Measurements from ENCODE around the gene CACNA1G. TPM values are rescaled to one million over a fixed set of nuclear protein-coding genes. Genes with fewer than 3 reads are reported as not detected.
A peak's percentile ranks its signal among the peaks of the same experiment; 100 is the strongest.

Gene CACNA1G
- total RNA-seq, 1 donor from 2014 or later = 1.1 TPM

DNA sequence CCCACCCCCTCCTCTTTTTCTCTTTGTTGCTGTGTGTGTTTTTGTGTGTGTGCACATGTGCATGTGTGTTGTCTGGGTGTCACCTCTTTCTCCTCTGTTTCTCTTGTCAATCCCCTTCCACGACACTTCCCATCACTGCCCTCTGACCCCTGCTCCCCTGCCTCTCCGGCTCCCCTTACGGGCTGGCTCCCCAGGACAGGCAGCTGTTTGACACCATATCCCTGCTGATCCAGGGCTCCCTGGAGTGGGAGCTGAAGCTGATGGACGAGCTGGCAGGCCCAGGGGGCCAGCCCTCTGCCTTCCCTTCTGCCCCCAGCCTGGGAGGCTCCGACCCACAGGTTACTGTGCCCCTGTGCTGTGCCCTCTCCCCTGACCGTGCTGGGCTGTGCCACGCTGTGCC lies 59.0 kb downstream of the CACNA1G start:
- no peak for DNase-seq (ENCODE audit: low read depth, low spot score)
- no peak overlapping the region for H3K4me3 Mint-ChIP-seq
- no peak overlapping the region for H3K27ac Mint-ChIP-seq (ENCODE audit: unreplicated experiment)
- H3K27me3 Mint-ChIP-seq (ENCODE audit: low read depth) = peaks cover 25% of the 10 kb centered on the region
- no peaks in the 10 kb centered on the region for H3K9me3 Mint-ChIP-seq
- TF ChIP-seq, protein P1, sequence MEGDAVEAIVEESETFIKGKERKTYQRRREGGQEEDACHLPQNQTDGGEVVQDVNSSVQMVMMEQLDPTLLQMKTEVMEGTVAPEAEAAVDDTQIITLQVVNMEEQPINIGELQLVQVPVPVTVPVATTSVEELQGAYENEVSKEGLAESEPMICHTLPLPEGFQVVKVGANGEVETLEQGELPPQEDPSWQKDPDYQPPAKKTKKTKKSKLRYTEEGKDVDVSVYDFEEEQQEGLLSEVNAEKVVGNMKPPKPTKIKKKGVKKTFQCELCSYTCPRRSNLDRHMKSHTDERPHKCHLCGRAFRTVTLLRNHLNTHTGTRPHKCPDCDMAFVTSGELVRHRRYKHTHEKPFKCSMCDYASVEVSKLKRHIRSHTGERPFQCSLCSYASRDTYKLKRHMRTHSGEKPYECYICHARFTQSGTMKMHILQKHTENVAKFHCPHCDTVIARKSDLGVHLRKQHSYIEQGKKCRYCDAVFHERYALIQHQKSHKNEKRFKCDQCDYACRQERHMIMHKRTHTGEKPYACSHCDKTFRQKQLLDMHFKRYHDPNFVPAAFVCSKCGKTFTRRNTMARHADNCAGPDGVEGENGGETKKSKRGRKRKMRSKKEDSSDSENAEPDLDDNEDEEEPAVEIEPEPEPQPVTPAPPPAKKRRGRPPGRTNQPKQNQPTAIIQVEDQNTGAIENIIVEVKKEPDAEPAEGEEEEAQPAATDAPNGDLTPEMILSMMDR (conservative IDR thresholded peaks at IDR 0.05) = no peak
- H3K4me1 Mint-ChIP-seq = peaks cover 7% of the 10 kb centered on the region
- no peaks in the 10 kb centered on the region for H3K36me3 Mint-ChIP-seq (ENCODE audit: low read depth)

DNA sequence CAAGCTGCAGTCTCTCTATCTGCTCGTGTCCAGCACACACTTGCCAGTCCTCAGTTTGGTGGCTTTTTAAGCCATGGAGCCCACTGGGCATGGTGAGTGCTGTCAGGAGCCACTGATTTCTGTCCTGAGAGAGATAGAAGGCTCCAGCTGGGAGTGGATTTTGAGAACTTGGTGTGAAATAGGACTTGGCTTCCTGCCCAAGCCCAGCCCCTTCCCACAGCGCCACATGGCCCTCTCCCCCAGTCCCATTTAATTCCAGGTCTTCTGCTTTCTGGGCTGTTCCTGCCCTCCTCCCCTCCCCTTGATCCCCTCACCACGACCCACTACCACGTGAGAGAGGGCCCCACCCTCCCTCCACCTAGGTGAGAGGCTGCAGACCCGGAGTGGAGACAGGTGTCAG lies 59.7 kb downstream of the CACNA1G start:
- H3K4me1 Mint-ChIP-seq = peaks cover 7% of the 10 kb centered on the region
- TF ChIP-seq, protein P1 (conservative IDR thresholded peaks at IDR 0.05) = no peak
- DNase-seq (ENCODE audit: low read depth, low spot score) = no peak
- peaks cover 25% of the 10 kb centered on the region for H3K27me3 Mint-ChIP-seq (ENCODE audit: low read depth)
- no peak overlapping the region for H3K27ac Mint-ChIP-seq (ENCODE audit: unreplicated experiment)
- no peaks in the 10 kb centered on the region for H3K9me3 Mint-ChIP-seq
- H3K36me3 Mint-ChIP-seq (ENCODE audit: low read depth) = no peaks in the 10 kb centered on the region
- no peak overlapping the region for H3K4me3 Mint-ChIP-seq

DNA sequence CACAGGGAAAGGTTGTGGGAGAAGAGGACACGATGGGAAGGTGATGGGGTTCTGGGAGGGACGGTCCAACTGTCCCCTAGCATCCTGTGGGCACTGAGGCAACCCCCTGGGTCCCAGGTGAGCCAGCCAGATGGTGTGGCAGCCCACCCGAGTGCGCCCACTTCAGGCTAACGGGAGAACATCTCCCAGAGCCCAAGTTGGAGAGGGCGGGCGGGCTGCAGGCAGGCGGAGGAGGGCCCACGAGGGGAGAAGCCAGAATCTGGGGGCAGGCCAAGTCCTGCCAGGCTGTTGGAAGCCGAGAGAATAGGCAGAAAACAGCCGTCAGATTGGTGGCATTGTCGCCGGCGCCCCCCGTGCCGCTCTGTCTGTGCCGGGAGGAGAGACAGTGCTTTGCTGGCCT lies 60.3 kb downstream of the CACNA1G start:
- no peak for DNase-seq (ENCODE audit: low read depth, low spot score)
- H3K27me3 Mint-ChIP-seq (ENCODE audit: low read depth) = peaks cover 28% of the 10 kb centered on the region
- H3K9me3 Mint-ChIP-seq = no peaks in the 10 kb centered on the region
- H3K36me3 Mint-ChIP-seq (ENCODE audit: low read depth) = no peaks in the 10 kb centered on the region
- TF ChIP-seq, protein P1 (conservative IDR thresholded peaks at IDR 0.05) = peak; percentile 16
- no peak overlapping the region for H3K27ac Mint-ChIP-seq (ENCODE audit: unreplicated experiment)
- H3K4me3 Mint-ChIP-seq = no peak overlapping the region
- H3K4me1 Mint-ChIP-seq = peaks cover 11% of the 10 kb centered on the region

DNA sequence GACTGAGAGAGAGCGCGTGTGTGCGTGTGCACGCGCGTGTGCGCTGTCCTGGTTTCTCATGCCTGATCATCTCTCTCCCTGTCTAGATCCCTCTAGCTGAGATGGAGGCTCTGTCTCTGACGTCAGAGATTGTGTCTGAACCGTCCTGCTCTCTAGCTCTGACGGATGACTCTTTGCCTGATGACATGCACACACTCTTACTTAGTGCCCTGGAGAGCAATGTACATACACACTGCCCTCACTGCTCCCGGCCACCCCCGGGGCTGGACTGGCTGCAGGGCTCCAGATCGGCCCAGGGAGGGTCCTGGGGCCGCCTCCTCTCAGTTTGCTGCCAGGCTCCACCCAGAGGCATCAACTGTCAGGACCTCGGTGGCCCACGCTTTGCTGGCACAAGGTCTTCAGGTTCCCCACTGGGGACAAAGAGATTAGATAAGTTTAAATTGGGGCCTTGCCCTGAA lies 61.1 kb downstream of the CACNA1G start:
- peaks cover 30% of the 10 kb centered on the region for H3K27me3 Mint-ChIP-seq (ENCODE audit: low read depth)
- H3K4me1 Mint-ChIP-seq = peaks cover 11% of the 10 kb centered on the region
- H3K4me3 Mint-ChIP-seq = no peak overlapping the region
- peak overlapping the region; percentile 29 for H3K27ac Mint-ChIP-seq (ENCODE audit: unreplicated experiment)
- TF ChIP-seq, protein P1 (conservative IDR thresholded peaks at IDR 0.05) = no peak
- no peaks in the 10 kb centered on the region for H3K36me3 Mint-ChIP-seq (ENCODE audit: low read depth)
- no peak for DNase-seq (ENCODE audit: low read depth, low spot score)
- H3K9me3 Mint-ChIP-seq = no peaks in the 10 kb centered on the region

DNA sequence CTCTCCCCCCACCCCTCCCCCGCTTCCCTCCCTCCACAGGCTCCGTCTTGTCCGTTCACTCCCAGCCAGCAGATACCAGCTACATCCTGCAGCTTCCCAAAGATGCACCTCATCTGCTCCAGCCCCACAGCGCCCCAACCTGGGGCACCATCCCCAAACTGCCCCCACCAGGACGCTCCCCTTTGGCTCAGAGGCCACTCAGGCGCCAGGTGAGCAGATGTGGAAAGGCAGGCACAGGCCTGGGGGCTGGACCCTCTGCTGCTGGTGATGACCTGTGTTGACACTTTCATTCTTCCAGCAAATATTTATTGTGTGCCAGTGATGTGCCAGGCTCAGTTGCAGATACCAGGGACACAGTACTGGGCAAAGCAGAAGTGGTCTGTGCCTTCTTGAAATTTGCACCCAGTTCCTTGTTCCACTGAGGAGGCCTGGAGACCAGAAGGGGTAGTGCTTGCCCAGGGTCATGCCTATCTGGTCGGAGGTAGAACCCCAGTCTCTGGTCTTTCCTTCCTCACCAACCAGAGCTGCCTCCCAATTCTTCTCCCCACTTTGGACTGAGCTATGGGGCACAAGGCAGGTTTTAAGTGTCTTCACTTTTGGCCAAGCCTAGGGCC lies 63.9 kb downstream of the CACNA1G start:
- Mint-ChIP-seq H3K4me1 (peaks cover 21% of the 10 kb centered on the region), H3K27me3 (ENCODE audit: low read depth) (peaks cover 46% of the 10 kb centered on the region), H3K9me3 (no peaks in the 10 kb centered on the region), H3K4me3 (no peak overlapping the region), H3K27ac (ENCODE audit: unreplicated experiment) (no peak overlapping the region), H3K36me3 (ENCODE audit: low read depth) (no peaks in the 10 kb centered on the region)
- TF ChIP-seq, protein P1 (conservative IDR thresholded peaks at IDR 0.05) = no peak
- no peak for DNase-seq (ENCODE audit: low read depth, low spot score)
